ENCODE results near the gene NUDT4. TPM values are rescaled to one million over a fixed set of nuclear protein-coding genes. Genes with fewer than 3 reads are reported as not detected.

The NUDT4 gene
- total and polyA plus RNA-seq, 2 of the 8 experiments (the other 6 are each of a cell fraction or from before 2014, with no cell fraction given), result 17.3 to 71.7 TPM

DNA sequence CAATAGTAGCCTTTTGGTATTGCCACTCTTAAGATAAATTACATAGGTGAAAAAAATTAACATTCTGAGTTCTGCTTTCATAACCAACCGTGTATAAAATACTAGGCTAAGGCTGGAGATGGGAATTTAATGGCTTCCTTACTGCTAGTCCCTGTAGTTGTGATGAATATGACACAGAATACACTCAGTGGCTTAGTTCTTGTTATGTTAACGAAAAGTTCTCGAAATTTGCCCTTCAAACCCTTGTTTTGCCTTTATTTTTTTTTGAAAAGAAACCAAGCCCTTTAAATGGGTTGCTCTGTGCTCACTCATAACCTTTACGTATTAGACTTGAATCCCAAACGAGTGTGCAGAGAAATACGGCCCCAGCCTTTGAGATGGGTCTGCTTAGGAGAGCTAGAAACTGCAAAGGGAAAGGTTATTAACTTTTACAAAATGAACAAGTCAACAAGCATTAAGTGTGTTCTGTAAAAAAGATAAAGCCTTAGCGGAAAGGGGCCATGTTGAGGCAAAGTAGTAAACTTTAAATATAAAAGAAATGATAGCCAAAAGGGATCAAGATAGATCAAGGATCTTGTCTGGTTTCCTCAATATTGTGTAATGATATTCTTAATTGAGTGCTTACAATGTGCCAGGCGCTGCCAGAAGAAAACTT, 1.7 kb downstream of the NUDT4 start (continued):
- TF ChIP-seq, protein P1, sequence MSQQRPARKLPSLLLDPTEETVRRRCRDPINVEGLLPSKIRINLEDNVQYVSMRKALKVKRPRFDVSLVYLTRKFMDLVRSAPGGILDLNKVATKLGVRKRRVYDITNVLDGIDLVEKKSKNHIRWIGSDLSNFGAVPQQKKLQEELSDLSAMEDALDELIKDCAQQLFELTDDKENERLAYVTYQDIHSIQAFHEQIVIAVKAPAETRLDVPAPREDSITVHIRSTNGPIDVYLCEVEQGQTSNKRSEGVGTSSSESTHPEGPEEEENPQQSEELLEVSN (IDR thresholded peaks at IDR 0.05), result no peak
- TF ChIP-seq, protein P2, sequence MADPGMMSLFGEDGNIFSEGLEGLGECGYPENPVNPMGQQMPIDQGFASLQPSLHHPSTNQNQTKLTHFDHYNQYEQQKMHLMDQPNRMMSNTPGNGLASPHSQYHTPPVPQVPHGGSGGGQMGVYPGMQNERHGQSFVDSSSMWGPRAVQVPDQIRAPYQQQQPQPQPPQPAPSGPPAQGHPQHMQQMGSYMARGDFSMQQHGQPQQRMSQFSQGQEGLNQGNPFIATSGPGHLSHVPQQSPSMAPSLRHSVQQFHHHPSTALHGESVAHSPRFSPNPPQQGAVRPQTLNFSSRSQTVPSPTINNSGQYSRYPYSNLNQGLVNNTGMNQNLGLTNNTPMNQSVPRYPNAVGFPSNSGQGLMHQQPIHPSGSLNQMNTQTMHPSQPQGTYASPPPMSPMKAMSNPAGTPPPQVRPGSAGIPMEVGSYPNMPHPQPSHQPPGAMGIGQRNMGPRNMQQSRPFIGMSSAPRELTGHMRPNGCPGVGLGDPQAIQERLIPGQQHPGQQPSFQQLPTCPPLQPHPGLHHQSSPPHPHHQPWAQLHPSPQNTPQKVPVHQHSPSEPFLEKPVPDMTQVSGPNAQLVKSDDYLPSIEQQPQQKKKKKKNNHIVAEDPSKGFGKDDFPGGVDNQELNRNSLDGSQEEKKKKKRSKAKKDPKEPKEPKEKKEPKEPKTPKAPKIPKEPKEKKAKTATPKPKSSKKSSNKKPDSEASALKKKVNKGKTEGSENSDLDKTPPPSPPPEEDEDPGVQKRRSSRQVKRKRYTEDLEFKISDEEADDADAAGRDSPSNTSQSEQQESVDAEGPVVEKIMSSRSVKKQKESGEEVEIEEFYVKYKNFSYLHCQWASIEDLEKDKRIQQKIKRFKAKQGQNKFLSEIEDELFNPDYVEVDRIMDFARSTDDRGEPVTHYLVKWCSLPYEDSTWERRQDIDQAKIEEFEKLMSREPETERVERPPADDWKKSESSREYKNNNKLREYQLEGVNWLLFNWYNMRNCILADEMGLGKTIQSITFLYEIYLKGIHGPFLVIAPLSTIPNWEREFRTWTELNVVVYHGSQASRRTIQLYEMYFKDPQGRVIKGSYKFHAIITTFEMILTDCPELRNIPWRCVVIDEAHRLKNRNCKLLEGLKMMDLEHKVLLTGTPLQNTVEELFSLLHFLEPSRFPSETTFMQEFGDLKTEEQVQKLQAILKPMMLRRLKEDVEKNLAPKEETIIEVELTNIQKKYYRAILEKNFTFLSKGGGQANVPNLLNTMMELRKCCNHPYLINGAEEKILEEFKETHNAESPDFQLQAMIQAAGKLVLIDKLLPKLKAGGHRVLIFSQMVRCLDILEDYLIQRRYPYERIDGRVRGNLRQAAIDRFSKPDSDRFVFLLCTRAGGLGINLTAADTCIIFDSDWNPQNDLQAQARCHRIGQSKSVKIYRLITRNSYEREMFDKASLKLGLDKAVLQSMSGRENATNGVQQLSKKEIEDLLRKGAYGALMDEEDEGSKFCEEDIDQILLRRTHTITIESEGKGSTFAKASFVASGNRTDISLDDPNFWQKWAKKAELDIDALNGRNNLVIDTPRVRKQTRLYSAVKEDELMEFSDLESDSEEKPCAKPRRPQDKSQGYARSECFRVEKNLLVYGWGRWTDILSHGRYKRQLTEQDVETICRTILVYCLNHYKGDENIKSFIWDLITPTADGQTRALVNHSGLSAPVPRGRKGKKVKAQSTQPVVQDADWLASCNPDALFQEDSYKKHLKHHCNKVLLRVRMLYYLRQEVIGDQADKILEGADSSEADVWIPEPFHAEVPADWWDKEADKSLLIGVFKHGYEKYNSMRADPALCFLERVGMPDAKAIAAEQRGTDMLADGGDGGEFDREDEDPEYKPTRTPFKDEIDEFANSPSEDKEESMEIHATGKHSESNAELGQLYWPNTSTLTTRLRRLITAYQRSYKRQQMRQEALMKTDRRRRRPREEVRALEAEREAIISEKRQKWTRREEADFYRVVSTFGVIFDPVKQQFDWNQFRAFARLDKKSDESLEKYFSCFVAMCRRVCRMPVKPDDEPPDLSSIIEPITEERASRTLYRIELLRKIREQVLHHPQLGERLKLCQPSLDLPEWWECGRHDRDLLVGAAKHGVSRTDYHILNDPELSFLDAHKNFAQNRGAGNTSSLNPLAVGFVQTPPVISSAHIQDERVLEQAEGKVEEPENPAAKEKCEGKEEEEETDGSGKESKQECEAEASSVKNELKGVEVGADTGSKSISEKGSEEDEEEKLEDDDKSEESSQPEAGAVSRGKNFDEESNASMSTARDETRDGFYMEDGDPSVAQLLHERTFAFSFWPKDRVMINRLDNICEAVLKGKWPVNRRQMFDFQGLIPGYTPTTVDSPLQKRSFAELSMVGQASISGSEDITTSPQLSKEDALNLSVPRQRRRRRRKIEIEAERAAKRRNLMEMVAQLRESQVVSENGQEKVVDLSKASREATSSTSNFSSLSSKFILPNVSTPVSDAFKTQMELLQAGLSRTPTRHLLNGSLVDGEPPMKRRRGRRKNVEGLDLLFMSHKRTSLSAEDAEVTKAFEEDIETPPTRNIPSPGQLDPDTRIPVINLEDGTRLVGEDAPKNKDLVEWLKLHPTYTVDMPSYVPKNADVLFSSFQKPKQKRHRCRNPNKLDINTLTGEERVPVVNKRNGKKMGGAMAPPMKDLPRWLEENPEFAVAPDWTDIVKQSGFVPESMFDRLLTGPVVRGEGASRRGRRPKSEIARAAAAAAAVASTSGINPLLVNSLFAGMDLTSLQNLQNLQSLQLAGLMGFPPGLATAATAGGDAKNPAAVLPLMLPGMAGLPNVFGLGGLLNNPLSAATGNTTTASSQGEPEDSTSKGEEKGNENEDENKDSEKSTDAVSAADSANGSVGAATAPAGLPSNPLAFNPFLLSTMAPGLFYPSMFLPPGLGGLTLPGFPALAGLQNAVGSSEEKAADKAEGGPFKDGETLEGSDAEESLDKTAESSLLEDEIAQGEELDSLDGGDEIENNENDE (IDR thresholded peaks at IDR 0.05; ENCODE audit: insufficient replicate concordance, low read length), result no peak
- TF ChIP-seq, protein P3, sequence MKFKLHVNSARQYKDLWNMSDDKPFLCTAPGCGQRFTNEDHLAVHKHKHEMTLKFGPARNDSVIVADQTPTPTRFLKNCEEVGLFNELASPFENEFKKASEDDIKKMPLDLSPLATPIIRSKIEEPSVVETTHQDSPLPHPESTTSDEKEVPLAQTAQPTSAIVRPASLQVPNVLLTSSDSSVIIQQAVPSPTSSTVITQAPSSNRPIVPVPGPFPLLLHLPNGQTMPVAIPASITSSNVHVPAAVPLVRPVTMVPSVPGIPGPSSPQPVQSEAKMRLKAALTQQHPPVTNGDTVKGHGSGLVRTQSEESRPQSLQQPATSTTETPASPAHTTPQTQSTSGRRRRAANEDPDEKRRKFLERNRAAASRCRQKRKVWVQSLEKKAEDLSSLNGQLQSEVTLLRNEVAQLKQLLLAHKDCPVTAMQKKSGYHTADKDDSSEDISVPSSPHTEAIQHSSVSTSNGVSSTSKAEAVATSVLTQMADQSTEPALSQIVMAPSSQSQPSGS (IDR thresholded peaks at IDR 0.05; ENCODE audit: low read length), result no peak
- no peak for TF ChIP-seq SIN3A (conservative IDR thresholded peaks at IDR 0.05 in 1 of 2, IDR thresholded peaks at IDR 0.05 in 1 of 2; ENCODE audit: low read depth in 1 of 2, low read length in 2 of 2)

Measured in H1 (cell line).